ENCODE results near the gene NAPG. TPM values are rescaled to one million over a fixed set of nuclear protein-coding genes. Genes with fewer than 3 reads are reported as not detected.

NAPG gene
- total RNA-seq, 1 experiment from 2014 or later: 28.0 TPM

GRCh38 chr18:10530002-10530401, 4.2 kb downstream of the NAPG start:
- H3K9ac ChIP-seq (ENCODE audit: low read length): no peak overlapping the region
- RAD21 ChIA-PET (ENCODE audit: low non-redundant PET in 1 of 2, low total read pairs in 2 of 2, uncharacterized antibody in 2 of 2, unreplicated experiment in 2 of 2): no interaction called here
- no TSS peak for BruUV-seq (replicated peaks)
- DNase-seq (ENCODE audit: low read depth, low spot score) (no peak), ATAC-seq (no peak)
- H3K79me2 ChIP-seq (ENCODE audit: insufficient read depth, low read length): peaks cover 65% of the 10 kb centered on the region
- H3K36me3 ChIP-seq (ENCODE audit: control insufficient read depth in 1 of 2, insufficient read depth in 2 of 2, low read length in 2 of 2): peaks cover 0 to 2% of the 10 kb centered on the region in 2 experiments; a peak in 1 of 4 replicates
- H4K20me1 ChIP-seq (ENCODE audit: insufficient read depth): no peaks in the 10 kb centered on the region; the same call in 1 of the 2 replicates
- no peak overlapping the region for H3K4me2 ChIP-seq (ENCODE audit: low read length)
- H2AFZ ChIP-seq (ENCODE audit: low read depth, low read length, poor library complexity, severe bottlenecking): no peak overlapping the region
- H3K27ac ChIP-seq (ENCODE audit: low read depth, low read length): no peak overlapping the region
- H3K9me3 ChIP-seq (ENCODE audit: control insufficient read depth in 1 of 2, insufficient read depth in 1 of 2, low read depth in 1 of 2, low read length in 2 of 2): no peaks in the 10 kb centered on the region
- POLR2A ChIA-PET: no interaction called here
- H3K27me3 ChIP-seq (ENCODE audit: insufficient read depth, low read length): no peaks in the 10 kb centered on the region
- H3K4me1 ChIP-seq (ENCODE audit: control insufficient read depth in 1 of 2, insufficient read depth in 2 of 2, low read length in 2 of 2): peaks cover 11 to 14% of the 10 kb centered on the region in 2 experiments
- CTCF ChIA-PET: no interaction called here
- TF ChIP-seq RAD21 (IDR thresholded peaks at IDR 0.05; ENCODE audit: low read depth) (no peak), MAX (IDR thresholded peaks at IDR 0.05) (no peak), CEBPB (IDR thresholded peaks at IDR 0.05; ENCODE audit: low read depth) (no peak), CBX3 (IDR thresholded peaks at IDR 0.05; ENCODE audit: low read depth) (no peak), CTCF (IDR thresholded peaks at IDR 0.05 in 2 of 3, conservative IDR thresholded peaks at IDR 0.05 in 1 of 3; ENCODE audit: borderline replicate concordance in 1 of 3, insufficient read depth in 1 of 3, low read depth in 2 of 3, low read length in 2 of 3) (no peak), TCF7L2 (IDR thresholded peaks at IDR 0.05; ENCODE audit: borderline replicate concordance, extremely low read depth, insufficient read depth, insufficient read length) (no peak), ZNF274 (IDR thresholded peaks at IDR 0.05; ENCODE audit: low read depth, low read length) (no peak), ATF3 (IDR thresholded peaks at IDR 0.05) (no peak), ELF1 (IDR thresholded peaks at IDR 0.05; ENCODE audit: borderline replicate concordance, low read depth) (no peak), FOSL1 (IDR thresholded peaks at IDR 0.05; ENCODE audit: low read depth) (no peak), ZFX (IDR thresholded peaks at IDR 0.05) (no peak)
- H3K4me3 ChIP-seq (replicated peaks in 1 of 2; ENCODE audit: low read depth in 1 of 2, low read length in 2 of 2): no peak overlapping the region
- intact Hi-C loops (cut with micrococcal nuclease): no loop called here
- H3K9me2 ChIP-seq (ENCODE audit: insufficient read depth): no peaks in the 10 kb centered on the region

All from HCT116 (cell line).